ENCODE results near the gene SLIT3.

Gene SLIT3

GRCh38 chr5:169300468-169301385 is at the start of gene SLIT3:
TSS of gene SLIT3 (minus strand) at chr5:169301139. CDS start at chr5:169300709, 430 bp downstream.
- H3K4me3 ChIP-seq (ENCODE audit: low read length), result peak within 1 kb of the TSS; percentile 72
- no peak for TF ChIP-seq CTCF (conservative IDR thresholded peaks at IDR 0.05; ENCODE audit: low read depth, low read length)
- DNase-seq (ENCODE audit: low read depth), result peak; percentile 48

GRCh38 chr5:169350016-169350415 is 49.1 kb upstream of the SLIT3 start:
- H3K4me3 ChIP-seq (ENCODE audit: low read length), result no peak overlapping the region
- peak; percentile 80 for DNase-seq (ENCODE audit: low read depth)
- TF ChIP-seq CTCF (conservative IDR thresholded peaks at IDR 0.05; ENCODE audit: low read depth, low read length), result no peak

GRCh38 chr5:169347786-169348185 is 46.8 kb upstream of the SLIT3 start:
- DNase-seq (ENCODE audit: low read depth), result no peak
- TF ChIP-seq CTCF (conservative IDR thresholded peaks at IDR 0.05; ENCODE audit: low read depth, low read length), result no peak
- no peak overlapping the region for H3K4me3 ChIP-seq (ENCODE audit: low read length)

GRCh38 chr5:169344629-169345028 is 43.7 kb upstream of the SLIT3 start:
- H3K4me3 ChIP-seq (ENCODE audit: low read length), result no peak overlapping the region
- no peak for TF ChIP-seq CTCF (conservative IDR thresholded peaks at IDR 0.05; ENCODE audit: low read depth, low read length)
- DNase-seq (ENCODE audit: low read depth), result no peak

GRCh38 chr5:169343766-169344165 is 42.8 kb upstream of the SLIT3 start:
- H3K4me3 ChIP-seq (ENCODE audit: low read length), result no peak overlapping the region
- no peak for TF ChIP-seq CTCF (conservative IDR thresholded peaks at IDR 0.05; ENCODE audit: low read depth, low read length)
- DNase-seq (ENCODE audit: low read depth), result no peak

GRCh38 chr5:169341556-169341955 is 40.6 kb upstream of the SLIT3 start:
- no peak overlapping the region for H3K4me3 ChIP-seq (ENCODE audit: low read length)
- no peak for TF ChIP-seq CTCF (conservative IDR thresholded peaks at IDR 0.05; ENCODE audit: low read depth, low read length)
- DNase-seq (ENCODE audit: low read depth), result no peak

GRCh38 chr5:169339869-169340268 is 38.9 kb upstream of the SLIT3 start:
- DNase-seq (ENCODE audit: low read depth), result no peak
- TF ChIP-seq CTCF (conservative IDR thresholded peaks at IDR 0.05; ENCODE audit: low read depth, low read length), result no peak
- no peak overlapping the region for H3K4me3 ChIP-seq (ENCODE audit: low read length)

All from retinal pigment epithelial cell (primary cell).